Adrenal gland (tissue), 12 donors: ENCODE measurements around the gene HDAC10. TPM values are rescaled to one million over a fixed set of nuclear protein-coding genes. Genes with fewer than 3 reads are reported as not detected.

Experiments used
- DNase-seq, 7 donors: peaks; one replicate each; pipeline ENCODE4 v3.0.0-alpha.2; 2019 to 2020
- H3K27ac ChIP-seq, 5 donors: fragments of 200-600 bp; sonication (generic) in 4 of 5; 1 replicate in 3 of 5; 2 replicates in 2 of 5; pipeline versions ENCODE4 v1.5.1 to v1.8.0; 2016 to 2020; ENCODE audit warnings: mild to moderate bottlenecking in 1 of 5
- H3K27me3 ChIP-seq: fragments of 200-600 bp; 2 replicates; pipeline ENCODE4 v1.8.0; 2021
- H3K36me3 ChIP-seq, 2 donors: fragments of 200-600 bp; replicated peaks in 1 of 2; 1 replicate in 1 of 2; 2 replicates in 1 of 2; pipeline versions ENCODE4 v1.5.1 to v1.8.0; 2018 to 2022
- H3K4me1 ChIP-seq, 2 donors: fragments of 200-600 bp; replicated peaks in 1 of 2; 1 replicate in 1 of 2; 2 replicates in 1 of 2; pipeline versions ENCODE4 v1.5.1 to v1.8.0; 2018 to 2021
- H3K4me3 ChIP-seq, 4 donors: fragments of 200-600 bp; sonication (generic) in 3 of 4; one replicate each; pipeline ENCODE4 v1.5.1; 2016 to 2018
- H3K9me3 ChIP-seq, 3 donors: fragments of 200-600 bp; sonication (generic) in 1 of 3; replicated peaks in 1 of 3; 1 replicate in 2 of 3; 2 replicates in 1 of 3; pipeline versions ENCODE4 v1.5.1 to v1.8.0; 2016 to 2021
- POLR2A ChIP-seq, 2 donors: fragments of 450-650 bp; IDR thresholded peaks; one replicate each; pipeline ENCODE4 v1.6.1; 2017; ENCODE audit warnings: antibody characterized with exemption in 2 of 2, mild to moderate bottlenecking in 2 of 2, moderate library complexity in 1 of 2
- WGBS, 4 donors: extraction: QIAGEN DNeasy Blood & Tissue Kit in 2 of 4; methylation state at CpG; one replicate each; pipeline versions ENCODE4 v1.1.5 to v1.1.7; 2013 to 2017; 5-methylcytosine and 5-hydroxymethylcytosine counted together
- intact Hi-C, 2 donors: fragments of 100-400 bp; cut with DNase I; formaldehyde crosslinking; loops; one replicate each; pipeline versions ENCODE4 v1.14.1 to v1.15.0; 2022 to 2023
- polyA plus RNA-seq, 3 donors: library from polyadenylated mRNA; stranded (reverse); fragments of 200-250 nt in 2 of 3; fragments of 350-450 nt in 1 of 3; fragmentation: Illumina TruSeq in 1 of 3; extraction: RNeasy Lipid Tissue Mini Kit (QIAGEN cat#74804) in 1 of 3; gene quantifications; one replicate each; pipeline ENCODE4 v1.2.3, GENCODE V29; 2013 to 2014
- total RNA-seq, 9 donors: library from RNA; depleted of rRNA in 4 of 9; stranded (reverse); fragments of >200 nt in 4 of 9; fragments of 120-200 nt in 1 of 9; fragmentation: NEBNext Ultra II Directional in 1 of 9; extraction: Animal tissue kit (Norgen Biotek cat#: 25700) in 1 of 9; gene quantifications; one replicate each; pipeline versions ENCODE4 v1.1.0 to v1.2.4, GENCODE V29; 2013 to 2023
- TF ChIP-seq, protein P1 (sequence below), 6 experiments: fragments of 450-650 bp in 4 of 6; fragments of 200-600 bp in 2 of 6; sonication (generic) in 1 of 6; IDR thresholded peaks; 1 replicate in 5 of 6; 2 replicates in 1 of 6; pipeline versions ENCODE4 v1.5.1 to v1.8.0; 2016 to 2021; ENCODE audit warnings: antibody characterized with exemption in 6 of 6, mild to moderate bottlenecking in 2 of 6, moderate library complexity in 1 of 6
- donor health status: healthy with polysubstance abuse.
- donor health status: Bipolar disorder and iron deficiency.
- donor health status: DM: yes; HTN: yes; CAD: no.
- donor health status: DM: no; HTN: no; CAD: no.
- donor health status: DM: no; HTN: no; CAD: no.
- donor health status: DM: yes; HTN: yes; CAD: no.

The HDAC10 gene
- total and polyA plus RNA-seq, 12 donors: 2.0 to 179 (median 41.5) TPM

DNA sequence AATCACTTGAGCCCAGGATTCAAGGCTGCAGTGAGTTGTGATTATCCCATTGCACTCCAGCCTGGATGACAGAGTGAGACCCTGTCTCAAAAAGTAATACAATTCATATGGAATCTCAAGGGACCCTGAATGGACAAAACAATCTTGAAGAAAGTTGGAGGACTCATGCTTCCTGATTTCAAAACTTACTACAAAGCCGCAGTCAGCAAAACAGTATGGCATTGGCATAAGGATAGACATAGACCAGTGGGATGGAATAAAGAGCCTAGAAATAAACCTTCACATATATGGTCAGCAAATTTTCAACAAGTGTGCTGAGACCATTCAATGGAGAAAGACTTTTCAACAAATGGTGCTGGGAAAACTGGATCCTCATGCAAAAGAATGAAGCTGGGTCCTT is 47.8 kb downstream of the HDAC10 start:
- DNase-seq: no peak
- Histone ChIP-seq H3K4me1 (peaks cover 22 to 23% of the 10 kb centered on the region in 2 donors), H3K27ac (no peak overlapping the region), H3K9me3 (no peaks in the 10 kb centered on the region), H3K27me3 (no peaks in the 10 kb centered on the region), H3K4me3 (no peak overlapping the region), H3K36me3 (peaks cover 0 to 25% of the 10 kb centered on the region in 2 donors)
- WGBS, 4 donors: 96 to 100% (median 99%) methylated on average over 1 of the region's 1 CpG
- TF ChIP-seq POLR2A (IDR thresholded peaks at IDR 0.05): no peak
- TF ChIP-seq, protein P1, sequence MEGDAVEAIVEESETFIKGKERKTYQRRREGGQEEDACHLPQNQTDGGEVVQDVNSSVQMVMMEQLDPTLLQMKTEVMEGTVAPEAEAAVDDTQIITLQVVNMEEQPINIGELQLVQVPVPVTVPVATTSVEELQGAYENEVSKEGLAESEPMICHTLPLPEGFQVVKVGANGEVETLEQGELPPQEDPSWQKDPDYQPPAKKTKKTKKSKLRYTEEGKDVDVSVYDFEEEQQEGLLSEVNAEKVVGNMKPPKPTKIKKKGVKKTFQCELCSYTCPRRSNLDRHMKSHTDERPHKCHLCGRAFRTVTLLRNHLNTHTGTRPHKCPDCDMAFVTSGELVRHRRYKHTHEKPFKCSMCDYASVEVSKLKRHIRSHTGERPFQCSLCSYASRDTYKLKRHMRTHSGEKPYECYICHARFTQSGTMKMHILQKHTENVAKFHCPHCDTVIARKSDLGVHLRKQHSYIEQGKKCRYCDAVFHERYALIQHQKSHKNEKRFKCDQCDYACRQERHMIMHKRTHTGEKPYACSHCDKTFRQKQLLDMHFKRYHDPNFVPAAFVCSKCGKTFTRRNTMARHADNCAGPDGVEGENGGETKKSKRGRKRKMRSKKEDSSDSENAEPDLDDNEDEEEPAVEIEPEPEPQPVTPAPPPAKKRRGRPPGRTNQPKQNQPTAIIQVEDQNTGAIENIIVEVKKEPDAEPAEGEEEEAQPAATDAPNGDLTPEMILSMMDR (IDR thresholded peaks at IDR 0.05): no peak
- intact Hi-C loops: no loop called here

DNA sequence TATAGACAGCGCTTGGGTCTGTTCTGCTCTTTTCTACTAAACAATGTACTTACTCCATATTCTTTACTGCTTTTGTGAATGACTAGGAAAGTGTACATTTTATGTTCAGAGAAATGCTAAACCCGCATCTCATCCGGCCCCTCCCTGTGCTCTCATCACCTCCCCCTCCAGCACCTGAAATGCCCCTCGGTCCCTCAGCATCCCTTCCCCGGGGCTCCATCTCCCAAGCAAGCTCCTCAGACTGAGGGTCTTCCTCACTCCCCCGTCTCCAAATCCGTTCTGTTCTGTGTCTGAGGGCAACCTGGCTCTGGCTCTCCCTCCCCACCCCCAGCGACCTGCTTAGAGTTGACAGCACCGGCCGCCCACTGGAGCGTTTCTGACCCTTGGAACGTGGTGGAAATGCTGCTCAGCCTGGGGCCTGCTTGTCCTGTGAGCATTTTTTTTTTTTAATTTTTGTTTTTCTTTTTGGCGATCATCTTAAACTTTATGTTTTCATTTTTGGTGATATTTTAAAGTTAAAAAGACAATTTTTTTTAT is 48.9 kb downstream of the HDAC10 start:
- H3K4me1 ChIP-seq: peaks cover 22 to 23% of the 10 kb centered on the region in 2 donors
- no peak for DNase-seq
- intact Hi-C loops: no loop called here

DNA sequence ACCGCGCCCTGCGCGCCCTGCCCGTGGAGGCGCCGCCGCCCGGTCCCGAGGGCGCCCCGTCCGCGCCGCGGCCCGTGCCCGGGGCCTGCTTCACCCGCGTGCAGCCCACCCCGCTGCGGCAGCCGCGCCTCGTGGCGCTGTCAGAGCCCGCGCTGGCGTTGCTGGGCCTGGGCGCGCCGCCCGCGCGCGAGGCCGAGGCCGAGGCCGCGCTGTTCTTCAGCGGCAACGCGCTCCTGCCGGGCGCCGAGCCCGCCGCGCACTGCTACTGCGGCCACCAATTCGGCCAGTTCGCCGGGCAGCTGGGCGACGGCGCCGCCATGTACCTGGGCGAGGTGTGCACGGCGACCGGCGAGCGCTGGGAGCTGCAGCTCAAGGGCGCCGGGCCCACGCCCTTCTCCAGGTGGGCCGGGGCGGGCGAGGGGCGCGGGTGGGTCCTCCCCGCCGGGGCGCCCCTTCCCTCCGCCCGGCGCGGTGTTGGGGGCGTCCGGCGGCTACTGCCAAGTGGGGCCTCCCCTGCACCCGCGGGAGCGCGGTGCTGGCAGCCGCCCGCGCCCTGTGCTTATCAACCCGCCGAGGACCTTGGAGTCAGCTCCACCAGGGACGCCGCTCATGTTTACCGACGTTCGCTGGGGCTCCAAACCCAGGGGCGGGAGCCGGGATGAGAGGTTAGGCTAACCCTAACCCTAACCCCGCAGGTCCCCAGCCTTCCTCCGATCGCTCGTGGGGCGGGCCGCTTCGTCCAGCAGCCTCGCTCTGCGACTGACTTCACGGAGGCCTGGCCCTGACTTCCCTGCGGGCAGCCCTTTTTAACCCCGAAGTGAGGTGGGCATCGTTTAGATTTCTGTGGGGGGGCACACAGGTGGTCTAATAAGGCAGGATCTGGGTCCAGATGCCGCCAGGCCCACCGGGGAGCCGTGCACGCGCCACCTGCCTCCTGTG is 49.6 kb downstream of the HDAC10 start:
- Histone ChIP-seq H3K4me1 (peaks cover 22 to 23% of the 10 kb centered on the region in 2 donors), H3K9me3 (no peaks in the 10 kb centered on the region), H3K36me3 (peaks cover 0 to 9% of the 10 kb centered on the region in 2 donors), H3K27me3 (no peaks in the 10 kb centered on the region), H3K4me3 (peak overlapping the region in 3 of 4 donors; percentile 15 to 71 (median 59)), H3K27ac (peak overlapping the region in 4 of 5 donors; percentile 47 to 95 (median 62))
- 1 to 20% (median 9%) methylated on average over 5 to 113 of the region's 115 CpGs for WGBS, 4 donors
- peak in 4 of 7 donors; percentile 22 to 57 (median 46) for DNase-seq
- TF ChIP-seq, protein P1 (IDR thresholded peaks at IDR 0.05): no peak
- no peak for TF ChIP-seq POLR2A (IDR thresholded peaks at IDR 0.05)
- intact Hi-C loops: no loop called here

More for the DNA sequence above, 48.9 kb downstream of the HDAC10 start:
- no peak overlapping the region for H3K27ac ChIP-seq
- peaks cover 0 to 16% of the 10 kb centered on the region in 2 donors for H3K36me3 ChIP-seq
- no peaks in the 10 kb centered on the region for H3K9me3 ChIP-seq
- H3K4me3 ChIP-seq: peak overlapping the region in 1 of 4 donors; percentile 71
- WGBS, 4 donors: 66 to 71% (median 67%) methylated on average over 13 of the region's 13 CpGs
- H3K27me3 ChIP-seq: no peaks in the 10 kb centered on the region
- TF ChIP-seq POLR2A (IDR thresholded peaks at IDR 0.05): no peak
- TF ChIP-seq, protein P1 (IDR thresholded peaks at IDR 0.05): no peak

DNA sequence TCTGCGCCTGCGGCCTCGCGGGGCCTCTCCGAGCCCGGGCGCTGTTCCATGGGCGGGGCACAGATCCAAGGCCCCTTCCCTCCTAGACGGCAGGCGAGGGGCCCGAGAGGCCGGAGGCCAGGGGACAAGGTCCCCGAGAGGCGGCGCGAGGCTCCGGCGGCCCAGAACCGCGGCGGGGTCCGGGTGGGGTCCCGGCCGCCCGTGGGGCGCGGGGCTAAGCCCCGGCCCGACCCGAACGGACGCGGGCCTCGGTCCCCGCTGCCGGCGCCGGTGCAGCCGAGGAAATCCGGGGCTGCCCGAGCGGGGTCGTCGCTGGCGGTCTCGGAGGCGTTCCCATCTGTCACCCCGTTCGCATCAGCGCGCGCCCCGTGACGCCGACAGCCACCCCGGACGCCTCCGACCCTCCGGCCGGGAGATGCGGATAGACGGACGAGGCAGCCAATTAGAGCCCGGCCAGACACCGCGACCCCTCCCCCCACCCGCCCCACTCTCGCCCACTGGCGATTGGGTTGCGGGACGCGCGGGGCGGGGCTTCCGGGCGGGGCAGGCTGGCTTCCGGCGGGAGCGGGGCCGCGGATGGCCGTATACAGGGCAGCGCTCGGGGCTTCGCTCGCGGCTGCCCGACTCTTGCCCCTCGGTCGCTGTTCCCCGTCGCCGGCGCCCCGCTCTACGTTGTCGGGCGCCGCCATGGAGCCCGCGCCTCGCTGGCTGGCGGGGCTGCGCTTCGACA is 50.4 kb downstream of the HDAC10 start, which contains the start of gene SELENOO:
TSS of gene SELENOO (plus strand) at position 551 of the 730 bp plus-strand sequence. CDS start at position 577, 26 bp downstream.
- Histone ChIP-seq H3K36me3 (peaks cover 0 to 5% of the 10 kb centered on the region in 2 donors), H3K9me3 (no peaks in the 10 kb centered on the region), H3K27me3 (no peaks in the 10 kb centered on the region), H3K27ac (peak within 1 kb of the TSS in 4 of 5 donors; percentile 47 to 95 (median 62)), H3K4me3 (peak within 1 kb of the TSS in 3 of 4 donors; percentile 15 to 71 (median 59)), H3K4me1 (peaks cover 22 to 23% of the 10 kb centered on the region in 2 donors)
- DNase-seq: peak; percentile 86 to 95 (median 91)
- intact Hi-C loops: no loop called here
- WGBS, 4 donors: 0% methylated on average over 34 to 103 of the region's 105 CpGs; no CpG with 5 or more reads in 1 of the 4 donors
- TF ChIP-seq, protein P1 (IDR thresholded peaks at IDR 0.05): no peak
- TF ChIP-seq POLR2A (IDR thresholded peaks at IDR 0.05): peak; percentile 68 to 76
